PC-9 (cell line): ENCODE data around the gene GALNT10.

ENCODE experiments used
- EZH2 ChIP-seq: fragments of 200-600 bp; sonication (generic); IDR thresholded peaks from 2 replicates; pipeline ENCODE4 v1.8.0; 2017; ENCODE audit warnings: antibody characterized with exemption, low read depth
- TF ChIP-seq, protein P1 (sequence below): fragments of 200-600 bp; sonication (generic); conservative IDR thresholded peaks from 2 replicates; pipeline ENCODE4 v1.6.1; 2017; ENCODE audit warnings: mixed run types, antibody characterized with exemption, mild to moderate bottlenecking, moderate library complexity

DNA sequence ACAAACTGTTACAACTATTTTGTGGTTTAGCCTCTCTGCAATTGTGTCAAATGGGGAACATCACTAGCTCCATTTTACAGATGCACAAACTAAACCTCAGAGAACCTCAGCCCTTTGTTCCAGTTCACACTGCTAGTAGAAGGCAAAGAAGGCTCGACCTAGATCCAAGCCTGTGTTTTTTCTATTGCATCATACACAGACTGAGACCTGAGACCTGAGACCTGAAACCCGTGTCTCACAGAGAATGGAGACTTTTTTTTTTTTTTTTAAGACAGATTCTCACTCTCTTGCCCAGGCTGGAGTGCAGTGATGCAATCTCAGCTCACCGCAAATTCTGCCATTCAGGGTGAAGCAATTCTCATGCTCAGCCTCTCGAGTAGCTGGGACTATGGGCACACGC lies 120.8 kb downstream of the GALNT10 start:
- TF ChIP-seq, protein P1, sequence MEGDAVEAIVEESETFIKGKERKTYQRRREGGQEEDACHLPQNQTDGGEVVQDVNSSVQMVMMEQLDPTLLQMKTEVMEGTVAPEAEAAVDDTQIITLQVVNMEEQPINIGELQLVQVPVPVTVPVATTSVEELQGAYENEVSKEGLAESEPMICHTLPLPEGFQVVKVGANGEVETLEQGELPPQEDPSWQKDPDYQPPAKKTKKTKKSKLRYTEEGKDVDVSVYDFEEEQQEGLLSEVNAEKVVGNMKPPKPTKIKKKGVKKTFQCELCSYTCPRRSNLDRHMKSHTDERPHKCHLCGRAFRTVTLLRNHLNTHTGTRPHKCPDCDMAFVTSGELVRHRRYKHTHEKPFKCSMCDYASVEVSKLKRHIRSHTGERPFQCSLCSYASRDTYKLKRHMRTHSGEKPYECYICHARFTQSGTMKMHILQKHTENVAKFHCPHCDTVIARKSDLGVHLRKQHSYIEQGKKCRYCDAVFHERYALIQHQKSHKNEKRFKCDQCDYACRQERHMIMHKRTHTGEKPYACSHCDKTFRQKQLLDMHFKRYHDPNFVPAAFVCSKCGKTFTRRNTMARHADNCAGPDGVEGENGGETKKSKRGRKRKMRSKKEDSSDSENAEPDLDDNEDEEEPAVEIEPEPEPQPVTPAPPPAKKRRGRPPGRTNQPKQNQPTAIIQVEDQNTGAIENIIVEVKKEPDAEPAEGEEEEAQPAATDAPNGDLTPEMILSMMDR: no peak
- TF ChIP-seq EZH2: no peak
